Natural killer cell (primary cell): ENCODE results near the gene VAC14. TPM values are rescaled to one million over a fixed set of nuclear protein-coding genes. Genes with fewer than 3 reads are reported as not detected.

Experiments
- ATAC-seq, 3 donors: fragments of 150-1000 bp in 2 of 3; fragments of 200-7000 bp in 1 of 3; cut with Tn5 transposase; 1 replicate in 1 of 3; 2 replicates in 2 of 3; pipeline ENCODE4 v1.10.0; 2021; ENCODE audit warnings: mild to moderate bottlenecking in 2 of 3, moderate library complexity in 2 of 3
- DNase-seq, 2 donors: peaks; one replicate each; pipeline versions ENCODE4 v3.0.0 to v3.0.0-alpha.2; 2013 to 2021; ENCODE audit warnings: mixed read lengths in 1 of 2
- H3K27ac ChIP-seq: one replicate; pipeline ENCODE4 v1.5.1; 2013; ENCODE audit warnings: mild to moderate bottlenecking, low read length
- H3K27me3 ChIP-seq: one replicate; pipeline ENCODE4 v1.6.1; 2013; ENCODE audit warnings: low read length; ENCODE audit not compliant: control insufficient read depth, insufficient read depth
- H3K36me3 ChIP-seq: one replicate; pipeline ENCODE4 v1.6.1; 2013; ENCODE audit warnings: low read length; ENCODE audit not compliant: control insufficient read depth, insufficient read depth
- H3K4me1 ChIP-seq: one replicate; pipeline ENCODE4 v1.6.1; 2013; ENCODE audit warnings: low read length; ENCODE audit not compliant: control insufficient read depth, insufficient read depth
- H3K4me3 ChIP-seq: one replicate; pipeline ENCODE4 v1.5.1; 2013; ENCODE audit warnings: low read length
- H3K9me3 ChIP-seq: one replicate; pipeline ENCODE4 v1.6.1; 2013; ENCODE audit warnings: low read length; ENCODE audit not compliant: control insufficient read depth, insufficient read depth
- H3K27ac Mint-ChIP-seq, 2 donors: one replicate each; pipeline ENCODE4 v1.8.0; 2022; ENCODE audit warnings: mild to moderate bottlenecking in 2 of 2, mixed read lengths in 2 of 2, moderate library complexity in 1 of 2
- H3K27me3 Mint-ChIP-seq, 2 donors: one replicate each; pipeline ENCODE4 v1.8.0; 2022; ENCODE audit warnings: low read depth in 2 of 2, mixed read lengths in 2 of 2
- H3K36me3 Mint-ChIP-seq: one replicate; pipeline ENCODE4 v1.8.0; 2022; ENCODE audit warnings: mixed read lengths
- H3K4me1 Mint-ChIP-seq, 2 donors: one replicate each; pipeline ENCODE4 v1.8.0; 2022; ENCODE audit warnings: mixed read lengths in 2 of 2
- H3K4me3 Mint-ChIP-seq: one replicate; pipeline ENCODE4 v1.8.0; 2022; ENCODE audit warnings: mild to moderate bottlenecking, moderate library complexity, mixed read lengths
- H3K9me3 Mint-ChIP-seq, 2 donors: one replicate each; pipeline ENCODE4 v1.8.0; 2022; ENCODE audit warnings: mixed read lengths in 2 of 2
- CTCF ChIP-seq: fragments of 200-600 bp; IDR thresholded peaks from one replicate; pipeline ENCODE4 v1.8.0; 2022; ENCODE audit warnings: antibody characterized with exemption
- WGBS: methylation state at CpG from one replicate; pipeline ENCODE4 v1.1.7; 2013; ENCODE audit warnings: missing lambda C conversion rate; ENCODE audit not compliant: insufficient coverage; 5-methylcytosine and 5-hydroxymethylcytosine counted together
- intact Hi-C: fragments of 100-400 bp; cut with micrococcal nuclease; formaldehyde crosslinking; loops from one replicate; pipeline ENCODE4 v1.14.2; 2022
- total RNA-seq, 4 donors: library from RNA; stranded (reverse); fragments of 120-200 nt in 1 of 4; gene quantifications; one replicate each; pipeline versions ENCODE4 v1.2.3 to v1.2.4, GENCODE V29; 2013 to 2022

Gene VAC14
- total RNA-seq, 3 donors from 2014 or later (not counting 1 experiment from before 2014, with no cell fraction given) = 33.9 to 45.6 (median 43.4) TPM

DNA sequence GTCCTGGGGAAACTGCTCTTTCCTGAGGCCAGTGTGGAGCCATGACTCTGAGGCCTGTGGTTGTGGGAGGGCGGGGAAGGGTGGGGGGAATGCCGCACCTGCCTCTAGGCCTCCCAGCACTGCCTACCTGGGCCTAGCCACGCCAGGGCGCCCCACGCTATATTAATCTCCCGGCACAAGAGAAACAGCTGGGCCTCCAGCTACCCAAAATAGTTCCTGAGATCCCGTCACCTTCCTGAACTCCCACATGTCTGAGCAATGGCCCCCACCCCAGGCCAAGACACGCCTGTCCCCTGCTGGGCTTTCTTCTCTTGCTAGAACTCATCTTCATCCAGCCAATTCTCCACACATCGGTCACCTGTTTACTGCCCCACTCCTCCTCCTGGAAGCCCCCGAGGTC is 102.1 kb downstream of the VAC14 start:
- ATAC-seq (no peak), DNase-seq (no peak)
- Histone ChIP-seq H3K36me3 (peaks cover 2% of the 10 kb centered on the region), H3K4me3 (no peak overlapping the region), H3K9me3 (no peaks in the 10 kb centered on the region), H3K27me3 (no peaks in the 10 kb centered on the region), H3K4me1 (peaks cover 27% of the 10 kb centered on the region), H3K27ac (no peak overlapping the region)
- 93% methylated on average over 10 of the region's 10 CpGs for WGBS
- intact Hi-C loops = no loop called here
- Mint-ChIP-seq H3K27ac (peak overlapping the region in 1 of 2 donors; percentile 8), H3K27me3 (no peaks in the 10 kb centered on the region), H3K4me3 (no peak overlapping the region), H3K36me3 (no peaks in the 10 kb centered on the region), H3K4me1 (peaks cover 0 to 35% of the 10 kb centered on the region in 2 donors), H3K9me3 (no peaks in the 10 kb centered on the region)
- TF ChIP-seq CTCF = no peak

DNA sequence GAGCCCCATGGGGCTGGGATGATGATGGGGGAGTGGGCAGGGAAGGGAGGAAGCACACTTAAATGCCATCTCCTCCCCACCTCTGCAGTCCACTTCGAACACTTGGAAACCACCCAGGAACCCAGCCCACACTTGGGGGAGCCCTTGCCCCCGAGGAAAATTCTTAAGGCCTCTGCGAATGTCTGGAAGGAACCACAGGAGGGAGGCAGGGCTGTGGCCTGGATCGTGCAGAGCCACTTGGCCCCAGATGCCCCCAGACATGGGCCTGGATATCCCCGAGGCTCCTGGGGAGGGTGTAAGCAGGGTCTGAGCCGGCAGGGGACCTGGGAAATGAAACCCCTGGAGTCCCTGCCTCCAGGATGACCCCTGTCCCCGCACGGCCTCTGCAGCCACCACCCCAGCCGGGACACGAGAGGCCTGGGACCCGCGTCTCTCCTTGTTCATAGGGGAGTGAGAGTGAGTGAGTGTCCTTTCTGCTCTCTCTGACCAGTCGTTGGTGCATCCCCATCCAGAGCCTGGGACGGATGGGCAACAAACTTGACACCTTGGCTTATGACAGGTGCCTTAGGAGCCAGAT is 103.3 kb downstream of the VAC14 start:
- no peaks in the 10 kb centered on the region for H3K36me3 Mint-ChIP-seq
- Histone ChIP-seq H3K4me1 (peaks cover 27% of the 10 kb centered on the region), H3K9me3 (no peaks in the 10 kb centered on the region), H3K27me3 (no peaks in the 10 kb centered on the region), H3K4me3 (no peak overlapping the region), H3K27ac (no peak overlapping the region), H3K36me3 (peaks cover 2% of the 10 kb centered on the region)
- H3K4me1 Mint-ChIP-seq = peaks cover 0 to 35% of the 10 kb centered on the region in 2 donors
- H3K4me3 Mint-ChIP-seq = no peak overlapping the region
- H3K27me3 Mint-ChIP-seq = no peaks in the 10 kb centered on the region
- H3K9me3 Mint-ChIP-seq = no peaks in the 10 kb centered on the region
- DNase-seq (no peak), ATAC-seq (no peak)
- 80% methylated on average over 14 of the region's 14 CpGs for WGBS
- intact Hi-C loops = no loop called here
- H3K27ac Mint-ChIP-seq = no peak overlapping the region
- TF ChIP-seq CTCF = no peak

- Histone ChIP-seq H3K4me3 (no peak overlapping the region), H3K36me3 (peaks cover 2% of the 10 kb centered on the region), H3K4me1 (peaks cover 27% of the 10 kb centered on the region), H3K27ac (no peak overlapping the region), H3K9me3 (no peaks in the 10 kb centered on the region), H3K27me3 (no peaks in the 10 kb centered on the region)
- no peak for TF ChIP-seq CTCF
- H3K4me3 Mint-ChIP-seq = no peak overlapping the region
- no peaks in the 10 kb centered on the region for H3K36me3 Mint-ChIP-seq
- peaks cover 0 to 35% of the 10 kb centered on the region in 2 donors for H3K4me1 Mint-ChIP-seq
- peak overlapping the region in 1 of 2 donors; percentile 86 for H3K27ac Mint-ChIP-seq
- peak in 2 of 3 donors; percentile 30 to 34 for ATAC-seq
- no peaks in the 10 kb centered on the region for H3K27me3 Mint-ChIP-seq
- intact Hi-C loops = no loop called here
- no peaks in the 10 kb centered on the region for H3K9me3 Mint-ChIP-seq
- peak in 1 of 2 donors; percentile 37 for DNase-seq
- 42% methylated on average over 16 of the region's 19 CpGs for WGBS
These were observed 103.9 kb downstream of the VAC14 start for GRCh38 chr16:70696952-70697593.
